COLO668 (cell line): ENCODE results near the gene MICA.
"Not testable (repeated sequence)": the region's sequence is repeated elsewhere in the genome, so short reads cannot be mapped to it uniquely, and the experiment has no call there.

Experiments
- DNase-seq: peaks from one replicate; lab custom pipeline; 2025; ENCODE audit not compliant: unreplicated experiment; lab: John Stamatoyannopoulos, UW

Gene MICA

GRCh38 chr6:31453259-31453658, 49.9 kb downstream of the MICA start:
- DNase-seq: no peak

GRCh38 chr6:31459864-31460263, 56.5 kb downstream of the MICA start:
- not testable (repeated sequence) for DNase-seq

GRCh38 chr6:31460361-31461025, 57.1 kb downstream of the MICA start:
- no peak for DNase-seq

GRCh38 chr6:31462026-31462963, 58.9 kb downstream of the MICA start:
- no peak for DNase-seq

GRCh38 chr6:31462964-31463870, 59.8 kb downstream of the MICA start:
- DNase-seq: peak; percentile 74

- no peak for DNase-seq
Observed at GRCh38 chr6:31464252-31465184, 61.1 kb downstream of the MICA start.
